NOMO-1 treated with DMSO at 0.1 percent for 48 hours (cell line): ENCODE measurements around the gene BICD1.

Source experiments
- DNase-seq: peaks from one replicate; lab custom pipeline; 2025; ENCODE audit not compliant: unreplicated experiment; lab: John Stamatoyannopoulos, UW

BICD1 gene

DNA sequence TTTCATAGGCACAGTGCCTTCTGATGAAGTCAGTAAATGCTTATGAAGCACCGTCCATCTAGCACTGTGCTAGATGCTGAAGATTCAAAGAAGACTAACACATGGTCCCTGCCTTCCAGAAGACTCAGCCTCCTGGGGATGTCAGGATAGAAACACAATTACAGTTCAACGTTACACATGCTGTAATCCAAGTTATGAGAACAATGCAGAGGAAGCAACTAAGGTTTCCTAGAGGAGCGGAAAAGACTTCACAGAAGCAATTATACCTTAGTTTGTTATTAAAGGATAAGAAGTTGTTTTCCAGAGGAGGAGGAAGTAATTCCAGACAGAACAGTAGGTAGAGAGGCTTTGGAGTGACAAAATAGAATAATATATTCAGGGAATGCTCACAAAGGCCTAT, 225.8 kb downstream of the BICD1 start:
- DNase-seq, result no peak

DNA sequence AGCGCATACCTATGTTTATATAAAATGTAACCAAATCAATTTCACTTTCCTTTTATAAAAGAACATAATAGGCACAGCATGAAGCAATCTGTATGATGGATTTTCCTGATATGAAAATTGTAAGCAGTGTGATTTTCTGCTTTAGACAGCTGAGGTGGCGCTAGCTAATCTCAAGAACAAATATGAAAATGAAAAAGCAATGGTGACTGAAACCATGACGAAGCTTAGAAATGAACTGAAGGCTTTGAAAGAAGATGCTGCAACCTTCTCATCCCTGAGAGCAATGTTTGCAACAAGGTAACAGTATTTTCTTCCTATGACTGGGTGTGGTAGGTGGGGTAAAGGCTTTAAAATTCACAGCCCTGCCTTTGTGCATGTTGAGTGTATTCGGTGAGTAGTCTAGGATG, 227.7 kb downstream of the BICD1 start:
- DNase-seq, result no peak

DNA sequence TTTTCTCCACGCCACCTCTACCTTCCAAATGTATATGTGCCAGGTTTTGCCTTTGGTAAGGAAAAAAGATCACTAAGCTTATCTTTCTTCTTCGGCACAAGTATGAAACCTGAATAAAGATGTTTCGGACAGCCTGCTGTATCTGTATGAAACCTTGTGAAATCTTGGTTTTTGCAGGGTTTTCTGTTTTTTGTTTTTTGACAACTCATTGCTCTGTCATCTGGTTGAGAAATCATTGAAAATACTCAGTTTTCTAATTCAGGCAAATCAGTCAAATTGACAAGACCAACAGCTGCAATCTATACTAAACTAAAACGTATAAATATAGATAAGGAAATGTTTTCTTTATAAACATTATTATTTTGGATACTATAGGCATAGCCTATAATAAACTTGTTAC, 229.6 kb downstream of the BICD1 start:
- DNase-seq, result no peak

DNA sequence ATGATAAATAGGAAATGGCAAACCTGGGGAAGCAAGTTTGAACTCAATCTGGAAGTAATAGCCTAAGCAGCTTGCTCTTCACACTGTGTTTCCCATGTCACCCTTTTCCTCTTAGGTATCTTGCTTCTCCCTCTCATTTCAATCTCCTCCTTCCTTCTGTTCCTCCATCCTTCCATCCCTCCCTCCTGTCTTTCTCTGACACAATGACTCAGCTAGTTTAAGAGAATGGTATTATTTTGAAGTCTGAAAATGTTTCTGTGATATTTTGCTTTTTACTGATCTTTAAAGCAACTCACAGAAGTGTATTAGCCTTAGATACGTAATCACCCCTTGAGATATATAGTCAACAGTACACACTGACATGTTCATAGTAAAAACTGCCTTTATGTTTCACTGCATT, 236.8 kb downstream of the BICD1 start:
- no peak for DNase-seq

DNA sequence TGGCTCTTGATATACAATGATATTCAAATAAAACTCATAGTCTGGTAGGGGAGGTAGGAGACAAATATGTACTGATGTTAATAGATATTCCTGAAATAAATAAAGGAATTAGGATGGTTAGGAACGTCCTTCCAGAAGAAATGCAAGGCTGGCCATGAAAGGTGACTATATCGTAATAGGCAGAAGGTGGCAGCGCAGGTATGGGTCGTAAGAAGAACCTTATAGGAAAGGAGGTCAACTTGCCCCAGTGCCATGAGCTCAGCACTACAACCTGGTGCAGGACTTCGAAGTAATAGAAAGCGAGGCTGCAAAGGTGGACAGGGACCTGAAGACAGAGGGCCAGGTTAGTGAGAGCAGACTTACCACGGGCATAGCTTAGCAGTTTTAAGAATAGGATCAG, 237.4 kb downstream of the BICD1 start:
- DNase-seq, result no peak

DNA sequence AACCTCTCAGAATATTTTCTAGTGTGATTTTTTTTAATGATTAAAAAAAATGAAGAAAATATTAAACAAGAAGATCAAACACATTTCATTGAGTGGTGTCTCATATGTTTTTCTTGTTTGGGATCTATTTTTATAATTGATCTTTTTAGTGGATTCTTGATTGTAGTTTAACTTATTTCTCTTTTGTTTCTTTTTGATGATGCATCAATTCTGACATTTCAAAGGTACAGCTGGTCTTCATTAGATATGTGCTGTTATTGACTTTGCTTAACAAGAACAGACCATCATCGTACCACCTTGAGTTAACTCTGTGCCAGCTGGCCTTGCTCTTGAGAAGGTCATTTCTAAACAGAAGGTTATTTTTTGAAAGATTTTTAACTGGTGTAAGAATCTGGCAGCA, 246.9 kb downstream of the BICD1 start:
- no peak for DNase-seq

DNA sequence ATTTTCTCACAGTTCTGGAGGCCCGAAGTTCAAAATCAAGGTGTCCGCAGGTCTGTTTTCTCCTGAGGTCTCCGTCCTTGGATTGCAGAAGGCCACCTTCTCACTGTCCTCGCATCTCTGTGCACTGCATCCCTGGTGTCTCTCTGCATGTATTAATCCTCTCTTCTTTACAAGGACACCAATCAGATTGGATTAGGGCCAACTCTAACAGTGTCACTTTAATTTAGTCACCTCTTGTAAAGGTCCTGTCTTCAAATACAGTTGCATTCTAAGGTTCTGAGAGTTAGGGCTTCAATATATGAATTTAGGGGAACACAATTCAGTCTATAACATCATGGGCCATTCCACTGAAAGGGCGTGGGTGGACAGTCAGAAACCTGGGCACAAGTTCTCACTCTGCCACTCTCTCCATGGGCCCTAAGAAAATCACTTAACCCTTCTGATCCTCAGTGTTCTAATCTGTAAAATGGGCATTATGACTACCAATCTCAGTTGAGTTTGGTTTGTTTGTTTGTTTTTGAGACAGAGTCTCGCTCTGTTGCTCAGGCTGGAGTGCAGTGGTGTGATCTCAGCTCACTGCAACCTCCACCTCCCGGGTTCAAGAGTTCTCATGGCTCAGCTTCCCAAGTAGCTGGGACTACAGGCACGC, 251.1 kb downstream of the BICD1 start:
- DNase-seq, result no peak

DNA sequence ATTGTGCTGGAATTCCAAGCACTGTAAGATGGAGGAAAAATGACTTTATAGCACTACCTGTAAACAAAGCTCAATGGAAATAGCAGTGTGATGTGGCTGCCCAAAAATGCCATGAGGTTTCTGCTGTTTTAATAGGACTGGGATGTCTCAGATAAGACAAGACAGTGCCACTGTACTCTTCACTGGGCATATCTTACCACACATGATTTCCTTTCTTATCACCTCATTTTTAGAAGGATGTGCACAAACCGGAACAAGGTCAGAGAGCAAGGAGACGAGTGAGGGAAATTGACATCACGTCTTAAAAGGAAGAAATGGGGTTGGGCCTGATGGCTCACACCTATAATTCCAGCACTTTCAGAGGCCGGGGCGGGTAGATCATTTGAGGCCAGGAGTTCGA, 254.3 kb downstream of the BICD1 start:
- DNase-seq, result no peak

DNA sequence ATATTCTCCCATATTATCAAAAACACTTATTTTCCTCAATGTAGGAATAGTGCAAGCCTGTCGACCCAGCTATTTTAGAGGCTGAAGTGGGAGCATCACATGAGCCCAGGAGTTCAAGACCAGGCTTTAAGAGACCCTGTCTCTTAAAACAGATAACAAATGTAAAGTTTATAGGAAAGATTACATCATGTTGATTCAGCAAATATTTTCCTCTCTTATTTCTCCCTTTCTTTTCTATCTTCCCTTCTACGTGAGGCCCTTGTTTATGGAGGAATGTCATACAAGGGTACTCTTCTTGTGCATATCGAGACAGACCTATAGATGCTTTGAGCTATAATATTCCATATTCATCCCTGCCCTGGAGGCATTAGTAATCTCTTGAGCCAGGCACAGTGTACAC, 256.2 kb downstream of the BICD1 start:
- no peak for DNase-seq

DNA sequence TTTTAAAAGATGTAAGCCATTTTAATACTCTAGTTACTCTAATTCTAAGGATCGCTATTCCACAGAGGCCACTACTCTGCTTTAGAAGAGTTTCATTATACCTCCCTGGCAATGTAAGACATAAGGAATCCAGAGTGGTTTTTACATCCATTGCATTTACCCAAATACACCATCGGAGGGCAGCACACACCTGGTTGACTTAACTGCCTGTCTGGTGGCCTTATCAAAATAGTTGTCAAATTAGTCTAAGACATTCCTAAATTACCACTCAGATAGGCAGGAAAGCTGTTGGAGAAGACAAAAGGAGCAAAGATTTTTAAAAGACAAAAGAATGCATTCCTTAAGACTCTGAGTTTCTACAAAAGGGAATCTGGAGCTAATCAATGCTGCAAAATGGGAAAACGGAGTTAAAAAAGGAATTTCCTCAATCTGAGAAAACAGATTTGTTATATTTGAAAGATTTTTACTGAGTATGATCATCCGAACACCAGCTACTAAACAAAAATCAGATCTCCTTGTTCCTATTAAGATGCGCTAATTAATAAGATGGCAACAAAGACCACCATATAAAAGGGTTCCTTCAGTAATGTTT, 258.9 kb downstream of the BICD1 start:
- peak; percentile 66 for DNase-seq

DNA sequence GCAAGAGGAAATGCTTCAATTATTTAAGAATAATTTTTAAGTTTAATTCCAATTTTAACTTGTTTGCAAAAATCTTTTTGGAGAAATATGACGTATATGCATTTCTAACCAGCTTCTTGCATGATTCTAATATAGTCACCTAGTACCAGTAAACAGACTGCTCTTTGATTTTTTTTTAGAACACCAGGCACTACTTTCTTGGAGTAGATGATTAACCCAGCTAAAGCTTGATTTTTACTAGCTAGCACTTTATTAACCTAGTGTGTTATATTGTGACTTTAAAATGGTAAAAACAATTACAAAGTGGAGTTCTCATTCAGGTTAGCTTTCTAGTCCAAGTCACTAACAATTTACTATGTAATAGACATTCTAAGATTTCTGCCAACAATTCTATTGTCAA, 260.1 kb downstream of the BICD1 start:
- no peak for DNase-seq

DNA sequence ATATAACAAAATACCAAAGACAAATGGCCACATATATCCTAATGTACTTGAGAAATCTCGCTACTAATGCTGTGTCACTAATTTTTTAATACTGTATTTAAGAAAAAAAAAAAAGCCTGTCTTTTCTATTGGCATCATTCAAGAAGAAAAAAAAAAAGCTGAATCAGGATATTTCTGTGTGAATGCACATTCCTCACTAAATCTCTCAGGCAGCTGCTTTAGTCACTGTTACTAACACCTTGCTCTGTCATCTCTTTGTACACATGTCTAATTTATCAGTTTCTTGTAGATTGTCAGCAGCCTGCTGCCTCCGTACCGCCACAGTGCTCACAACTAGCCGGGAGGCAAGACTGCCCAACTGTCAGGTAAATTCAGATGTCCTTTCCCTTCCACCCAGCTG, 260.7 kb downstream of the BICD1 start:
- DNase-seq, result no peak

DNA sequence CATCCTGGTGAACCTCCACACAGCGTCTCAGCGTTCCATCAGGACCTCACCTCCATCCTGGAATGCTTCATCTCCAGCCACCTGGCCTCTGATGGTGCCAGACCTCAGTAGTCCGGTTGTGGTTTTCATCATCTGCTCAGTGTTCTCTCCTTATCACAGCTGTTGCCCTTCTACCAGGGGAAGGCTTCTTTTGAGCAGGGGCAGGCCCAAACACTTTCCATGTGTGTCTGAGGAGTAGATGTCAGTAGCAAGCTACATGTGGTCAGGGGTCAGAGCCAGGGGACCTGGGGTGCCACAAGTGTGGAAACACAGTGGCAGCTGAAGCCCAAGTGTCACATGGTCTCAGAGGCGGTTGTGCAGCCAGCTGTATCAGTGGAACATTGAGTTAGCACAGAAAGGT, 262.6 kb downstream of the BICD1 start:
- no peak for DNase-seq

DNA sequence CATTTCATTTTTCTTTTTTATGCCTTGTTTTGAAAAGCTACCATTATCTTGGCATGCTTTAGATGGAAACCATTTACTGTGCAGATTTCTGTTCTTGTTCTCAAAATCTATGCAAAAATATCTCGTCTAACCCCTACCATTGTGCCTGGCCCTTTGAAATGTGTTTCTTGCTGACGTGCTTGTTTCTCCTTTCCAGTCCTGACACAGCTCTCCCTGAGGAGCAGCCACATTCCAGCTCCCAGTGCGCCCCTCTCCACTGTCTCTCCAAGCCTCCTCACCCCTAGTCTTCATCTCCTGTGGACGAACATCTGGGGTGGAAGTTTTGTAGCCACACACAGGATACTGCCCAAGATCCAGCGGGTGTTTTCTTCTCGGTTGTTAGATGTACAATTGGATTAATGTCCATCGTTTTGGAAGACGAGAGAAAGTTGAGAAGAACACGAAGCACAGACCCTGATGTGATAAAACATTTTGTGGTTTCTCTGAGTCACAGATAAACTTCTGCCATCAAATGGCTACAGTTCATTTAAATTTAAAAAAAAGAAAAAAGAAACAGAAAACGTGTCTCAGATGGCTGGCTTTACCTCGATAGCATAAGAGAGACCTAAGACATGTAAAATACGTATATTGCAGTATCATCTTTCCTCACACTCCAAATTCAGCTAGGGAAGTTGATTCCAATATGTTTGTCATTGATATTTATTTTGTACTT, 270.9 kb downstream of the BICD1 start:
- no peak for DNase-seq

DNA sequence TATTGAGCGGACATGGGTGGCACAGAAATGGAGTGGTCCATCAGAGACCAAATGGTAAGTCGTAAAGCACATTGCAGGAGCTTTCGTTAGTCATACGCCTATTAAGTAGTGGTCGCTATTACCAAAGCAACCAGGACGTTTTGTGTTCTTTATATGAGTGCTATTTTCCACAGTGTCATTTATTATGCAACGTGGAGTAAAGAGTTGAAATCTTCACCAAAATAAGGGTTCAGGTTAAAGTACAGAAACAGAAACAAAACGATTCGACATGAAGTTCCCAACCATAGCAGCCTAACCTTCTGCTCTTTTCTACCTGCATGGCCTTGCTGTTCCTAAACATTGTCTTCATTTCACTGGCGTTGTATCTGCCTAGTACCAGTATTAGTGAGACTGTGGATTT, 272.6 kb downstream of the BICD1 start:
- DNase-seq, result peak; percentile 80

DNA sequence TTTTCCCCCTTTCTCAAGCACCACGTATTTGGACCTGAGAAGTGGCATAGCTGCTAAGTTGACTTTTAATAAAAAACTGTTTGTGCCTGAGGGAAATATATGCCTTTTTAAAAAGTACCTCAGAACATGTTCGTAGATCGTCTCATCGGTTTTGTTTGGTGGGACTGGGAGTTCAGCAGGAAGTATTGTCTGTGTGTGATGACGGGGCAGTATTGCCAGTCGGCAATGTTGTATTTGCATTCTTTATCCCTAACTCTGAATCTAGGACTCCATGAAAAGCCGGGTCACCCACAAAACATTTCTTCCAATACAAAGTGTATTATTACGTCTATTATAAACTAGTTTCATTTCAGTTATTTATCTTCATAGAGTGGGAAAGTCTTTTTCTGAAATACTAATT, 273.0 kb downstream of the BICD1 start:
- peak; percentile 60 for DNase-seq

DNA sequence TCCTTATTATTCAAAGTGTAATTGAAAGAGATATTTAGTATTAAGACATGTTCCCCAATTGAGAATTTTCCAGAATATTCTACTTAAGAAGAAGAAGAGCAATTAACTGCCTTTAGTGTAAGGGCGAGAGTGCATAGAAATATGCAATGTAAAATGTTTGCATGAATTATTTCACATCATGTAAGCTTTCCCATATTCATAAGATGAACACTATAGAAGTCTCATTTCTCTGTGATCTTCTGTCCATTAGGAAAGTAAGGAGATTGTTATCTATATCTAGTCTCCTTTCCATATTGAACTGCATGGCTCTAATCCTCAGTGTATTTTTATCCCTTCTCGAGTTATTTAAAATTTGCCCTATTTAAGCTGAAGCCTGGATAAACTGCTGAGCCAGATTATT, 275.6 kb downstream of the BICD1 start:
- no peak for DNase-seq

DNA sequence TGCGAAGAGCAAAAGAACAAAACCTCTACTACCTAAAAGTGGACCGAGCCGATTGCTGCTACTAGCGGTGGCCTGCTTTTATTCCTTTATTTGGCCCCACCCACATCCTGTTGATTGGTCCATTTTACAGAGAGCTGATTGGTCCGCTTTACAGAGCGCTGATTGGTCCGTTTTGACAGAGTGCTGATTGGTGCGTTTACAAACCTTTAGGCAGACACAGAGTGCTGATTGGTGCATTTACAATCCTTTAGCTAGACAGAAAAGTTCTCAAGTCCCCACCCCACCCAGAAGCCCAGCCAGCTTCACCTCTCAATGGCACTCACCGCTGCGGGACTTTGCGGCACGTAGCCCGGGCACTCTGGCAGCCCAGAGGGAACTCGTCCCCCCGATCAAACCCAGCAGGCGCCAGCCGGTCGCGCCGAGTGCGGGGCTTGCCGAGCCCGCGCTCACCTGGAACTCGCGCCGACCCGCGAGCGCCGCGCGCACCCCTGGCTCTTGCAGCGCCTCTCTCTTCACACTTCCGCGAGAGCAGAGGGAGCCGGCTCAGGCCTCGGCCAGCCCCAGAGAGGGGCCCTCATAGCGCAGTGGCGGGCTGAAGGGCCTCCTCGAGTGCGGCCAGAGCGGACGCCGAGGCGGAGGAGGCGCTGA, 284.0 kb downstream of the BICD1 start:
- DNase-seq, result no peak

DNA sequence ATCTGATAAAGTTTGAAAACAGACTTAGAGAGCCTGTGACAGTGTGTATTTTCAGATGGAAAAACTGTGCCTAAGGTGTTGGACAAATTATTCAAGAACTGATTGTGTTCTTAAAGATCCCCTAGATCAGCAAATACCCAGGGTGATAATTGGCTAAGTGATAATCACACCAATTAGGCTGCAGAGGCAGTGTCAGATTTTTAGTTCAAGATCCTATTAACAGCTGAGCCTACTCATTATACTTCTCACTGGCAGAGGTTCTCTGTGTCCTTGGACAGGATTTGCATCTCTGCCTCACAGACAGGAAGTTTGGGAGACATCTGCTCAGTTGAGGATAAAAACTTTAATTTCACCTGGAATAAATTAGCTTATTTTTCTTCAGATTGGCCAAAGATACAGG, 288.4 kb downstream of the BICD1 start:
- no peak for DNase-seq

DNA sequence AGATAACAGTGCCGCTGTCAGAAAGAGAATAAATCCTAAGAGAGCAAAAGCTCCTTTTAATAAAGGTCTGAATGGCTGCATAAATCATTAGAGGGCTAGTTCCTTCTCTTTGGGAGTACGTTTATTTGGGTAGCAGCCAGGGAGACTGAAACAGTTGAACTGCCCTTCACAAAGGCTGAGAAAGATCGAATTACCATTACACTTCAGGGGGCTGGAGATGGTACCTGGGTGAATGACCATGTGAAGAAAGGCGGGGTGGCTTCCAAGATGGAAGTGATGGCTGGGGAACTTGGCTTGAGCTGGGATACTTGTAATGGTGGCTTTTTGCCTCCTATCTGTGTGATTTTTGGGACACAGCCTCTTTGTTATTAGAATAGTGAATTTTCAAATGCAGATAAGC, 291.0 kb downstream of the BICD1 start:
- DNase-seq, result no peak

DNA sequence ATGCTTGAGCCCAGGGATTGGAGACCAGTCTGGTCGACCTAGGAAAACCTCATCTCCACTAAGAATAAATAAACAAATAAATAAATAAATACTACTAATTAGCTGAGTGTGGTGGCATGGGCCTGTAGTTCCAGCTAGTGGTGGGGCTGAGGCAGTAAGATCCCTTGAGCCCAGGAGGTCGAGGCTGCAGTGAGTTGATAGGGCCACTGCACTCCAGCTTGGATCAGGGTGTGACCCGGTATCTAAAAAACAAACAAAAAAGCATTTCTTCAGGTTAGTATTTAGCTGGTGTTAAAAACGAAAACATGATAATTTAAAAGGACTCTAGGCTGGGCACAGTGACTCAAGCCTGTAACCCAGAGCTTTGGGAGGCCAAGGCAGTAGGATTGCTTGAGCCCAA, 291.5 kb downstream of the BICD1 start:
- DNase-seq, result no peak

DNA sequence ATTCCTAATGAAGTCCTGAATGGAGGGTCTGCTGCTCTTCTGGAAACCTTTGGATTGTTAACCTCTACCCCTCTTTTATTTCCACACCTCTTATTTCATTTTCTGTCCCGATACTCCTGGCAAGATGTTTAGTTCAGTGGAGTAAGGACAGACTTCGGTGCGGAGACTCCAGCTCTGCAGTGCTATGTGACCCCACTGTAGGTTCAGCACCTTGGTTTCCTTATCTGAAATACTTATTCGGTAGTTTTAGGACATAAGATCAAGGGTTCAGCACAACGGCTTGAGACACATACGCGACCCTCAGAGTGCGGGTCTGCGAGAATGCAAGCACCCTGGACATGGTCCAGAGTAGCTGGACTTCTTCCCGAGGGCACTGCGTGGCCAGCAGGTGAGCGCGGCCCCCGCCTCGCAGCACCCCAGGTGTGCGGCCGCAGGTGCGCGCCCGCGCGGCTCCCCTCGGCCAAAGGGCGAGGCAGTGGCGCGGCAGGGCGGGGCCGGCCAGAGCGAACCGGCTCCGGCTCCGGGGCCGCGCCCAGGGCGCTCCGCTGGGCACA, 292.2 kb downstream of the BICD1 start:
- no peak for DNase-seq
